Measurements from ENCODE around the gene TMEM123.

TMEM123 gene

DNA sequence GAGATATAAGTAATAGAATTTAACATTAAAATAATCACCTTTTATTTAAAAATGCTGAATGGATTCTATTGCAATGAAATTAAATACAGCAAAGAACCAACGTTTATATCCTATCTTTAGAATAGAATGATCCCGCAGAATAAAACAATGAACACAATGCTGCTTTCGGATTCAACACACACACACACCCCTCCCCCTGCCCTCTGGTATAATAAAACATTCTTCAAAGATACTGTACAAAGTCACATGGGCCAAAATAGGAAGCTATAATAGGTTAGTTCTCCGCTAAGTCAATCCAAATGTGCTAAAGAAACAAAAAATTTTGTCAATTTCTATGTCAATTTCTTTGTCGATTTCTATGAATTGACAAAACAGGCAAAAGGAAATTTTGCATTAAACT lies 47.1 kb downstream of the TMEM123 start:
- TF ChIP-seq, protein P1, sequence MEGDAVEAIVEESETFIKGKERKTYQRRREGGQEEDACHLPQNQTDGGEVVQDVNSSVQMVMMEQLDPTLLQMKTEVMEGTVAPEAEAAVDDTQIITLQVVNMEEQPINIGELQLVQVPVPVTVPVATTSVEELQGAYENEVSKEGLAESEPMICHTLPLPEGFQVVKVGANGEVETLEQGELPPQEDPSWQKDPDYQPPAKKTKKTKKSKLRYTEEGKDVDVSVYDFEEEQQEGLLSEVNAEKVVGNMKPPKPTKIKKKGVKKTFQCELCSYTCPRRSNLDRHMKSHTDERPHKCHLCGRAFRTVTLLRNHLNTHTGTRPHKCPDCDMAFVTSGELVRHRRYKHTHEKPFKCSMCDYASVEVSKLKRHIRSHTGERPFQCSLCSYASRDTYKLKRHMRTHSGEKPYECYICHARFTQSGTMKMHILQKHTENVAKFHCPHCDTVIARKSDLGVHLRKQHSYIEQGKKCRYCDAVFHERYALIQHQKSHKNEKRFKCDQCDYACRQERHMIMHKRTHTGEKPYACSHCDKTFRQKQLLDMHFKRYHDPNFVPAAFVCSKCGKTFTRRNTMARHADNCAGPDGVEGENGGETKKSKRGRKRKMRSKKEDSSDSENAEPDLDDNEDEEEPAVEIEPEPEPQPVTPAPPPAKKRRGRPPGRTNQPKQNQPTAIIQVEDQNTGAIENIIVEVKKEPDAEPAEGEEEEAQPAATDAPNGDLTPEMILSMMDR (IDR thresholded peaks at IDR 0.05; ENCODE audit: low read depth, low read length): no peak
- no peak for DNase-seq (ENCODE audit: extremely low read depth, low read depth)

DNA sequence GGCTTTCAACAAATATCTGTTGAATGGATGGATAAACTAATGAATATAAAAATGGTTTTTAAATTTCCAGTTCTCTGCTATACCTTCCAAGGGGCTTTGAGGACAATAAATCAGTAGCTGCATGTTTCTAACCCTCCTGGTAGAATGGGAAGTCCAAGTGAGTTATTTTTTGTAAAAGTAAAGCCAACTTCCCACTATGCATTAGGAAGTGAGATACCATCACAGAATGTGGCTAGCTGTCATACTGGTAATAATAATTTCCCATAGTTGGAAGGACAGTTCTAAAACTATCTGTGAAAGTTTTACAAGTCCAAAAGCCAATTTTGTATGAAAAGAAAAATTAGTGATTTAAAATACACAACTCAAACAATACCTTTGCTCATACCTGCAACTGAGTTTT lies 50.0 kb downstream of the TMEM123 start:
- TF ChIP-seq, protein P1 (IDR thresholded peaks at IDR 0.05; ENCODE audit: low read depth, low read length): no peak
- no peak for DNase-seq (ENCODE audit: extremely low read depth, low read depth)

DNA sequence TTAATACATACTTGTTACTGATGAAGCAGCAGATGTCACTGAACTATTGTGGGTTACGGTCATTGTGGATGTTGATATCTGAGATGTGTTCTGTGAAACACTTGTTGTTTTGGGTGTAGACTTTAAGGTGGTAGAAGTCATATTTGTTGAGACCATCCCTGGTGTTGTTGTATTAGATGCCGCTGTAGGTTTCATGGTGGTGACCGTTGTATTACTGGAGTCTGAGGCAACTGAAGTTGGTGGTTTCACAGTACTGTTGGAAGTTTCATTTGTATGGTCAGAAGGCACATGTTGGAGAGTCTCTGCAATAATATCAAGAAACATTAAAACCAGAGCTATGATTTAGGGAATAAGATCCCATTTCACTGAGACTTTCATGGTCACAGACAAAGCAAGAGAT lies 50.7 kb downstream of the TMEM123 start:
- no peak for DNase-seq (ENCODE audit: extremely low read depth, low read depth)
- TF ChIP-seq, protein P1 (IDR thresholded peaks at IDR 0.05; ENCODE audit: low read depth, low read length): no peak

DNA sequence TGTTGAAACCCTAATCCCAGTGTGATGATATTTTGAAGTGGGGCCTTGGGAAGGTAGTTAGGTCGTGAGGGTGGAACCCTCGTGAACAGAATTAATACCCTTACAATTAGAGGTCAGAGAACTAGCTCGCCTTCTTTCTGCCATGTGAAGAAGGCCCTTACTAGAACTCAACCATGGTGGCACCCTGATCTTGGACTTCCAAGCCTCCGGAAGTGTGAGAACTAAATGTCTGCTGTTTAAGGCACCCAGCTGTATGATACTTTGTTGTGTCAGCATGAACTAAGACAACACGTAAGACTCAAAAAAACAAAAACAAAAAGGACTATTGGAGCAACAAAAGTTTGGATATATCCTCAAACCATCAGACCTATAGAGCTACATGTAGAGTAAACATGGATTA lies 52.0 kb downstream of the TMEM123 start:
- DNase-seq (ENCODE audit: extremely low read depth, low read depth): no peak
- TF ChIP-seq, protein P1 (IDR thresholded peaks at IDR 0.05; ENCODE audit: low read depth, low read length): no peak

DNA sequence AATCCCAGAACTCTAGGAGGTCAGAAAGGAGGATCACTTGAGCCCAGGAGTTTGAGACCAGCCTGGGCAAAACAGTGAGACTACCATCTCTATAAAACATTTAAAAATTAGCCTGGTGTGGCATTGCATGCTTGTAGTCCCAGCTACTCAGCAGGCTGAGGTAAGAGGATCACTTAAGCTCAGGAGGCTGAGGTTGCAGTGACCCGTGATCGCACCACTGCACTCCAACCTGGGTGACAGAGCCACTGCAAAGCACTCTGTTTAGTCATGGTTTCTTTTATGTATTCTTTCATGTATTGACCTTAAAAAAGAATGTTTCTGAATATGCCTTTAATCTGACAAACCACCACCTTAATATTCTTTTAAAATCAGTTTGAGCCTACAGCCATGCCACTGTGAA lies 53.4 kb downstream of the TMEM123 start:
- no peak for DNase-seq (ENCODE audit: extremely low read depth, low read depth)
- TF ChIP-seq, protein P1 (IDR thresholded peaks at IDR 0.05; ENCODE audit: low read depth, low read length): no peak

DNA sequence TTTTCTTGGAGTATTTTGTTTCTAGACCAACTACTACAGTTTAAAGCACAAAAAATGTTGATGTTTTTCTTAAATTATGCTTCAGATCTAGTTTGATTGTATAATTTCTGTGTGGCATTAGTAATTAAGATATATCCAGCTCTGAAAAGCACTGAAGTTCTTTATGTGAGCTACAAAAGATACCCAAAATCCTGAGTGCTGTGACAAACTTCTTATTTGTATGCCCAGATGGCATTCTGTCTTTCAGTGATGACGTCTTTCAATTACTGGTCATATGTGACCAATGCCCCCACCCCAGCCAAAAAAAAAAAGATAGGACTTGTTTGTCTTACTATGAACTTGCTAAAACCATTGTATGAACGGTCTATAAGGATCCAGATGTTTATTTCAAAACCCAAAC lies 54.3 kb downstream of the TMEM123 start:
- DNase-seq (ENCODE audit: extremely low read depth, low read depth): no peak
- TF ChIP-seq, protein P1 (IDR thresholded peaks at IDR 0.05; ENCODE audit: low read depth, low read length): no peak

DNA sequence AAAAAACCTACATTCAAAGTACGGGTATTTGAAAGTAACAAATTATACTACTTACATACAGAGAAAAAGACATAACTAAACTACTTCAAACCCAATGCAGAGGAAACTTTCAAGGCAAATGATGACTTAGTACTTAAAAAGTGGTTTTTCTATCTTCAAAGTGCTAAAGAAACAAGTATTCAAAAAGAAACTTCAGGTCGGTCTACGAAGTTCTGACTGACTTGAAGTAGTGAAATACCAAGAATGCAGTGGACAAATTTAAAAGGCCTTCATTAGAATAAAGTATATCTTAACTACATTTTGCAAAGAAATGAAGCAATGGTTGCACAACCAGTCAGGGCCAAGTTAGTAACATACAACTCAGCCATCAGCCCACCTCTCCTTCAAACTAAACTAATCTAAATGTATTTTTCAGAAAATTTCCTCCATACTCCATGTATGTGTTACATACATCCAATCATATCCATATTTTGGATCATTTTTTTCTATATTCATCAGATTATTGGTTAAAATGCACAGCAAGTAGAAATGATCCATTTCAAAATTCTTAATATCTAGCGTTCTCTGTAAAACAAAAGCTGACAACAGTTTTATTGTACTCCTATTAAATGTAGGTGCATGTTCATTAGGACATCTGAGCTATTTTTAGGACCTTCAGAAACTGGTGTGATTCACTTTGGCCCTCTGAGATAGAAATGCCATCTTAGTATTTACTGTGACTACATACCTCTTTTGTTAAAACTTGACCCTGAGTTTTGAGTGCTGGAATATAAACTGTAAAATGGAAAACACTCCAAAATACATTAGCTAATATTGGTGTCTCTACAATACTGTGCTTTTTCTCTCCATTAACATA lies 55.6 kb downstream of the TMEM123 start:
- DNase-seq (ENCODE audit: extremely low read depth, low read depth): no peak
- TF ChIP-seq, protein P1 (IDR thresholded peaks at IDR 0.05; ENCODE audit: low read depth, low read length): no peak

Measured in AG09319 (cell line).